GM12873 (cell line): ENCODE results near the gene ADGRA3.

Source experiments
- CTCF ChIP-seq: IDR thresholded peaks from 2 replicates; pipeline ENCODE4 v1.5.1; 2012; ENCODE audit warnings: low read depth, mild to moderate bottlenecking, moderate library complexity, low read length, control low read depth; ENCODE audit not compliant: insufficient read depth; ENCODE audit errors: missing control alignments

The ADGRA3 gene

GRCh38 chr4:22546299-22546698 lies 30.4 kb upstream of the ADGRA3 start:
- TF ChIP-seq CTCF: no peak

- no peak for TF ChIP-seq CTCF
Observed at GRCh38 chr4:22539251-22539650, 23.4 kb upstream of the ADGRA3 start.

- no peak for TF ChIP-seq CTCF
Observed at GRCh38 chr4:22537864-22538263, 22.0 kb upstream of the ADGRA3 start.

- no peak for TF ChIP-seq CTCF
Observed at GRCh38 chr4:22534374-22534773, 18.5 kb upstream of the ADGRA3 start.

- TF ChIP-seq CTCF: no peak
Observed at GRCh38 chr4:22532896-22533295, 17.0 kb upstream of the ADGRA3 start.

GRCh38 chr4:22532117-22532516 lies 16.3 kb upstream of the ADGRA3 start:
- TF ChIP-seq CTCF: no peak

GRCh38 chr4:22531311-22532019 lies 15.6 kb upstream of the ADGRA3 start:
- no peak for TF ChIP-seq CTCF

GRCh38 chr4:22524895-22525294 lies 9.0 kb upstream of the ADGRA3 start:
- TF ChIP-seq CTCF: no peak
